Vagina (tissue), 2 donors: ENCODE measurements around the gene PARD3. TPM values are rescaled to one million over a fixed set of nuclear protein-coding genes. Genes with fewer than 3 reads are reported as not detected.

ENCODE experiments used
- DNase-seq, 2 donors: peaks; one replicate each; pipeline ENCODE4 v3.0.0-alpha.2; 2017; ENCODE audit errors: extremely low spot score in 2 of 2
- H3K27ac ChIP-seq: fragments of 200-600 bp; sonication (generic); one replicate; pipeline ENCODE4 v1.5.1; 2019
- H3K27me3 ChIP-seq: fragments of 200-600 bp; sonication (generic); one replicate; pipeline ENCODE4 v1.5.1; 2019
- H3K36me3 ChIP-seq, 2 donors: fragments of 200-600 bp; sonication (generic); one replicate each; pipeline ENCODE4 v1.5.1; 2017 to 2019
- H3K4me1 ChIP-seq: fragments of 200-600 bp; sonication (generic); one replicate; pipeline ENCODE4 v1.5.1; 2019
- H3K4me3 ChIP-seq, 2 donors: fragments of 200-600 bp; sonication (generic); 1 replicate in 1 of 2; 2 replicates in 1 of 2; pipeline ENCODE4 v1.5.1; 2016 to 2019
- H3K9me3 ChIP-seq: fragments of 200-600 bp; sonication (generic); one replicate; pipeline ENCODE4 v1.5.1; 2019
- CTCF ChIP-seq, 3 experiments: fragments of 450-650 bp in 2 of 3; fragments of 200-600 bp in 1 of 3; sonication (generic) in 1 of 3; IDR thresholded peaks; one replicate each; pipeline ENCODE4 v1.5.1; 2017 to 2019; ENCODE audit warnings: antibody characterized with exemption in 3 of 3, mild to moderate bottlenecking in 2 of 3, moderate library complexity in 2 of 3
- POLR2A ChIP-seq, 2 donors: fragments of 450-650 bp; IDR thresholded peaks; one replicate each; pipeline ENCODE4 v1.6.1; 2017; ENCODE audit warnings: antibody characterized with exemption in 2 of 2, mild to moderate bottlenecking in 2 of 2, moderate library complexity in 2 of 2
- POLR2AphosphoS5 ChIP-seq, 2 donors: sonication (generic); formaldehyde crosslinking; IDR thresholded peaks; one replicate each; pipeline ENCODE4 v1.9.0; 2017; ENCODE audit warnings: antibody characterized with exemption in 2 of 2, mild to moderate bottlenecking in 2 of 2, low read depth in 1 of 2; ENCODE audit not compliant: insufficient read depth in 1 of 2
- intact Hi-C: fragments of 100-400 bp; cut with DNase I; formaldehyde crosslinking; loops from one replicate; pipeline ENCODE4 v1.15.1; 2023
- total RNA-seq: library from RNA; depleted of rRNA; stranded (reverse); fragments of >200 nt; gene quantifications from one replicate; pipeline ENCODE4 v1.2.3, GENCODE V29; 2016

PARD3 gene
- total RNA-seq, 1 donor from 2014 or later, result 95.5 TPM

GRCh38 chr10:34426041-34426440, 389.1 kb downstream of the PARD3 start:
- H3K4me3 ChIP-seq, result no peak overlapping the region
- no peaks in the 10 kb centered on the region for H3K4me1 ChIP-seq
- no peak overlapping the region for H3K27ac ChIP-seq
- DNase-seq, result no peak
- no peaks in the 10 kb centered on the region for H3K27me3 ChIP-seq
- TF ChIP-seq CTCF (IDR thresholded peaks at IDR 0.05), result no peak
- no peak for TF ChIP-seq POLR2A (IDR thresholded peaks at IDR 0.05)
- no peak for TF ChIP-seq POLR2AphosphoS5 (IDR thresholded peaks at IDR 0.05; ENCODE audit: insufficient read depth in 1 of 2, low read depth in 1 of 2)
- intact Hi-C loops, result no loop called here
- H3K36me3 ChIP-seq, result no peaks in the 10 kb centered on the region
- H3K9me3 ChIP-seq, result no peaks in the 10 kb centered on the region

- intact Hi-C loops, result no loop called here
These were observed 391.1 kb downstream of the PARD3 start for GRCh38 chr10:34423673-34424625.

GRCh38 chr10:34420795-34421194, 394.3 kb downstream of the PARD3 start:
- Histone ChIP-seq H3K27me3 (no peaks in the 10 kb centered on the region), H3K36me3 (no peaks in the 10 kb centered on the region), H3K27ac (no peak overlapping the region), H3K9me3 (no peaks in the 10 kb centered on the region), H3K4me1 (no peaks in the 10 kb centered on the region), H3K4me3 (no peak overlapping the region)
- intact Hi-C loops, result no loop called here
- no peak for DNase-seq
- no peak for TF ChIP-seq POLR2AphosphoS5 (IDR thresholded peaks at IDR 0.05; ENCODE audit: insufficient read depth in 1 of 2, low read depth in 1 of 2)
- TF ChIP-seq POLR2A (IDR thresholded peaks at IDR 0.05), result no peak
- TF ChIP-seq CTCF (IDR thresholded peaks at IDR 0.05), result no peak

More at GRCh38 chr10:34423673-34424625, 391.1 kb downstream of the PARD3 start:
- DNase-seq, result no peak
- Histone ChIP-seq H3K9me3 (no peaks in the 10 kb centered on the region), H3K27ac (no peak overlapping the region), H3K4me3 (no peak overlapping the region), H3K36me3 (no peaks in the 10 kb centered on the region), H3K4me1 (no peaks in the 10 kb centered on the region), H3K27me3 (no peaks in the 10 kb centered on the region)
- TF ChIP-seq POLR2A (IDR thresholded peaks at IDR 0.05) (no peak), CTCF (IDR thresholded peaks at IDR 0.05) (no peak), POLR2AphosphoS5 (IDR thresholded peaks at IDR 0.05; ENCODE audit: insufficient read depth in 1 of 2, low read depth in 1 of 2) (no peak)

- no peak for DNase-seq
- no peak overlapping the region for H3K27ac ChIP-seq
- no peaks in the 10 kb centered on the region for H3K9me3 ChIP-seq
- TF ChIP-seq CTCF (IDR thresholded peaks at IDR 0.05), result no peak
- TF ChIP-seq POLR2A (IDR thresholded peaks at IDR 0.05), result no peak
- TF ChIP-seq POLR2AphosphoS5 (IDR thresholded peaks at IDR 0.05; ENCODE audit: insufficient read depth in 1 of 2, low read depth in 1 of 2), result no peak
- H3K36me3 ChIP-seq, result no peaks in the 10 kb centered on the region
- H3K27me3 ChIP-seq, result no peaks in the 10 kb centered on the region
- intact Hi-C loops, result no loop called here
- H3K4me1 ChIP-seq, result no peaks in the 10 kb centered on the region
- H3K4me3 ChIP-seq, result no peak overlapping the region
These were observed 394.8 kb downstream of the PARD3 start for GRCh38 chr10:34420273-34420672.

GRCh38 chr10:34415039-34415438, 400.1 kb downstream of the PARD3 start:
- H3K4me3 ChIP-seq, result no peak overlapping the region
- no peaks in the 10 kb centered on the region for H3K27me3 ChIP-seq
- H3K4me1 ChIP-seq, result no peaks in the 10 kb centered on the region
- TF ChIP-seq POLR2A (IDR thresholded peaks at IDR 0.05) (no peak), CTCF (IDR thresholded peaks at IDR 0.05) (no peak), POLR2AphosphoS5 (IDR thresholded peaks at IDR 0.05; ENCODE audit: insufficient read depth in 1 of 2, low read depth in 1 of 2) (no peak)
- no peaks in the 10 kb centered on the region for H3K9me3 ChIP-seq
- DNase-seq, result no peak
- H3K27ac ChIP-seq, result no peak overlapping the region
- no peaks in the 10 kb centered on the region for H3K36me3 ChIP-seq
- intact Hi-C loops, result no loop called here
